Esophagus squamous epithelium (tissue), 5 donors: Measurements from ENCODE around the gene KLHL35. TPM values are rescaled to one million over a fixed set of nuclear protein-coding genes. Genes with fewer than 3 reads are reported as not detected.
A peak's percentile ranks its signal among the peaks of the same experiment; 100 is the strongest.

ENCODE experiments used
- DNase-seq: peaks from one replicate; lab custom pipeline; 2025; lab: John Stamatoyannopoulos, UW
- H3K27ac ChIP-seq, 4 donors: fragments of 200-600 bp; sonication (generic); one replicate each; pipeline ENCODE4 v1.5.1; 2016 to 2019; ENCODE audit warnings: mild to moderate bottlenecking in 1 of 4
- H3K27me3 ChIP-seq, 4 donors: fragments of 200-600 bp; sonication (generic); 1 replicate in 3 of 4; 2 replicates in 1 of 4; pipeline versions ENCODE4 v1.5.1 to v1.6.0; 2017 to 2021; ENCODE audit warnings: antibody characterized with exemption in 1 of 4
- H3K36me3 ChIP-seq, 3 donors: fragments of 200-600 bp; sonication (generic); one replicate each; pipeline ENCODE4 v1.5.1; 2016 to 2019
- H3K4me1 ChIP-seq, 3 donors: fragments of 200-600 bp; sonication (generic); one replicate each; pipeline ENCODE4 v1.5.1; 2017 to 2019
- H3K4me3 ChIP-seq, 4 donors: fragments of 200-600 bp; sonication (generic); 1 replicate in 3 of 4; 2 replicates in 1 of 4; pipeline ENCODE4 v1.5.1; 2016 to 2019; ENCODE audit warnings: mild to moderate bottlenecking in 2 of 4, moderate library complexity in 1 of 4
- H3K9me3 ChIP-seq, 3 donors: fragments of 200-600 bp; sonication (generic); one replicate each; pipeline ENCODE4 v1.5.1; 2016 to 2019
- CTCF ChIP-seq, 6 experiments: fragments of 450-650 bp in 4 of 6; fragments of 200-600 bp in 2 of 6; sonication (generic) in 2 of 6; IDR thresholded peaks; one replicate each; pipeline ENCODE4 v1.5.1; 2016 to 2019; ENCODE audit warnings: antibody characterized with exemption in 6 of 6, mild to moderate bottlenecking in 4 of 6, moderate library complexity in 4 of 6
- POLR2A ChIP-seq, 4 donors: fragments of 450-650 bp; IDR thresholded peaks; one replicate each; pipeline ENCODE4 v1.6.1; 2017; ENCODE audit warnings: antibody characterized with exemption in 4 of 4, mild to moderate bottlenecking in 4 of 4, moderate library complexity in 3 of 4
- whole genome bisulfite sequencing, 2 donors: methylation state at CpG; one replicate each; pipeline ENCODE4 v1.1.5; 2018; 5-methylcytosine and 5-hydroxymethylcytosine counted together
- intact Hi-C: fragments of 100-400 bp; cut with DNase I; formaldehyde crosslinking; loops from one replicate; pipeline ENCODE4 v1.15.0; 2022
- total RNA-seq, 4 donors: library from RNA; depleted of rRNA; stranded (reverse); fragments of >200 nt; gene quantifications; one replicate each; pipeline ENCODE4 v1.1.0, GENCODE V29; 2016
- donor health status: DM: yes; HTN: yes; CAD: no.

The KLHL35 gene
- total RNA-seq, 4 donors from 2014 or later, result 0.62 to 0.95 (median 0.91) TPM; not detected in 1

GRCh38 chr11:75406338-75406777, 26.6 kb downstream of the KLHL35 start:
- WGBS, 2 donors, result 8 to 25% methylated on average over 1 of the region's 1 CpG
- Histone ChIP-seq H3K9me3 (no peaks in the 10 kb centered on the region), H3K36me3 (peaks cover 23 to 88% (median 36%) of the 10 kb centered on the region in 3 donors), H3K27me3 (no peaks in the 10 kb centered on the region), H3K4me3 (no peak overlapping the region), H3K27ac (no peak overlapping the region), H3K4me1 (peaks cover 4 to 31% (median 11%) of the 10 kb centered on the region in 3 donors)
- TF ChIP-seq CTCF (IDR thresholded peaks at IDR 0.05) (no peak), POLR2A (IDR thresholded peaks at IDR 0.05) (no peak)
- DNase-seq, result no peak
- intact Hi-C loops, result no loop called here

GRCh38 chr11:75403983-75404658, 28.9 kb downstream of the KLHL35 start:
- intact Hi-C loops, result no loop called here
- Histone ChIP-seq H3K27me3 (no peaks in the 10 kb centered on the region), H3K27ac (no peak overlapping the region), H3K36me3 (peaks cover 23 to 81% (median 36%) of the 10 kb centered on the region in 3 donors), H3K9me3 (no peaks in the 10 kb centered on the region), H3K4me3 (no peak overlapping the region), H3K4me1 (peaks cover 4 to 44% (median 20%) of the 10 kb centered on the region in 3 donors)
- no peak for DNase-seq
- TF ChIP-seq CTCF (IDR thresholded peaks at IDR 0.05), result no peak
- TF ChIP-seq POLR2A (IDR thresholded peaks at IDR 0.05), result no peak
- 73% methylated on average over 14 to 15 of the region's 15 CpGs for WGBS, 2 donors

GRCh38 chr11:75403037-75403436, 30.0 kb downstream of the KLHL35 start:
- WGBS, 2 donors, result 42 to 60% methylated on average over 1 of the region's 1 CpG
- Histone ChIP-seq H3K4me1 (peaks cover 4 to 44% (median 20%) of the 10 kb centered on the region in 3 donors), H3K27me3 (no peaks in the 10 kb centered on the region), H3K4me3 (no peak overlapping the region), H3K27ac (no peak overlapping the region), H3K36me3 (peaks cover 23 to 70% (median 36%) of the 10 kb centered on the region in 3 donors), H3K9me3 (no peaks in the 10 kb centered on the region)
- TF ChIP-seq POLR2A (IDR thresholded peaks at IDR 0.05), result no peak
- no peak for TF ChIP-seq CTCF (IDR thresholded peaks at IDR 0.05)
- no peak for DNase-seq
- intact Hi-C loops, result no loop called here

GRCh38 chr11:75402002-75402773, 30.8 kb downstream of the KLHL35 start:
- Histone ChIP-seq H3K4me1 (peaks cover 4 to 44% (median 20%) of the 10 kb centered on the region in 3 donors), H3K27ac (peak overlapping the region in 1 of 4 donors; percentile 91), H3K9me3 (no peaks in the 10 kb centered on the region), H3K27me3 (no peaks in the 10 kb centered on the region), H3K4me3 (peak overlapping the region in 1 of 4 donors; percentile 76), H3K36me3 (peaks cover 23 to 65% (median 36%) of the 10 kb centered on the region in 3 donors)
- TF ChIP-seq CTCF (IDR thresholded peaks at IDR 0.05) (no peak), POLR2A (IDR thresholded peaks at IDR 0.05) (no peak)
- WGBS, 2 donors, result 78% methylated on average over 9 to 10 of the region's 10 CpGs
- no peak for DNase-seq
- intact Hi-C loops, result no loop called here
